Stimulated activated CD4-positive, alpha-beta T cell treated with anti-CD3 and anti-CD28 coated beads, Interleukin-12 subunit alpha, Interleukin-12 subunit beta, amount 100 ng/mL, for 48 hours (primary cell): ENCODE data around the gene DDX20.

Experiments used
- DNase-seq, 3 donors: peaks; one replicate each; pipeline ENCODE4 v3.0.0-alpha.2; 2020; ENCODE audit warnings: low read depth in 2 of 3, low spot score in 1 of 3

The DDX20 gene

GRCh38 chr1:111747282-111747734 lies 8.4 kb upstream of the DDX20 start:
- DNase-seq = peak; percentile 57 to 80 (median 63)

GRCh38 chr1:111747947-111748346 lies 7.8 kb upstream of the DDX20 start:
- DNase-seq = no peak

GRCh38 chr1:111749628-111750027 lies 6.1 kb upstream of the DDX20 start:
- no peak for DNase-seq

- DNase-seq = no peak
These were observed 4.8 kb upstream of the DDX20 start for GRCh38 chr1:111750856-111751255.

- DNase-seq = no peak
These were observed 3.7 kb upstream of the DDX20 start for GRCh38 chr1:111751906-111752575.

- peak in 1 of 3 donors; percentile 15 for DNase-seq
These were observed 744 bp upstream of the DDX20 start for GRCh38 chr1:111754984-111755330.

- DNase-seq = no peak
These were observed 418 bp downstream of the DDX20 start for GRCh38 chr1:111756124-111756513.

GRCh38 chr1:111758373-111758772 lies 2.7 kb downstream of the DDX20 start:
- DNase-seq = no peak

GRCh38 chr1:111761717-111762116 lies 6.0 kb downstream of the DDX20 start:
- no peak for DNase-seq

GRCh38 chr1:111762332-111762731 lies 6.6 kb downstream of the DDX20 start:
- DNase-seq = no peak

- no peak for DNase-seq
These were observed 12.3 kb downstream of the DDX20 start for GRCh38 chr1:111768023-111768422.

- no peak for DNase-seq
These were observed 12.9 kb downstream of the DDX20 start for GRCh38 chr1:111768625-111769024.

GRCh38 chr1:111769517-111770146 lies 13.9 kb downstream of the DDX20 start:
- peak; percentile 3 to 30 (median 11) for DNase-seq

- DNase-seq = no peak
These were observed 15.2 kb downstream of the DDX20 start for GRCh38 chr1:111770916-111771315.

GRCh38 chr1:111775966-111776365 lies 20.3 kb downstream of the DDX20 start:
- DNase-seq = no peak

- DNase-seq = no peak
These were observed 20.7 kb downstream of the DDX20 start for GRCh38 chr1:111776391-111776790.

GRCh38 chr1:111776861-111777260 lies 21.2 kb downstream of the DDX20 start:
- no peak for DNase-seq

GRCh38 chr1:111777301-111777700 lies 21.6 kb downstream of the DDX20 start:
- DNase-seq = no peak

- DNase-seq = no peak
These were observed 22.4 kb downstream of the DDX20 start for GRCh38 chr1:111778066-111778465.

- DNase-seq = no peak
These were observed 22.9 kb downstream of the DDX20 start for GRCh38 chr1:111778541-111779051.

- DNase-seq = no peak
These were observed 23.8 kb downstream of the DDX20 start for GRCh38 chr1:111779546-111779945.

- no peak for DNase-seq
These were observed 28.7 kb downstream of the DDX20 start for GRCh38 chr1:111784273-111784901.
